HG03565 (cell line): ENCODE results near the gene SORBS1.

Experiments used
- ATAC-seq: cut with Tn5 transposase; IDR thresholded peaks from one replicate; pipeline ENCODE4 v1.9.1; 2021; ENCODE audit warnings: mild to moderate bottlenecking, moderate library complexity; ENCODE audit not compliant: unreplicated experiment

The SORBS1 gene

DNA sequence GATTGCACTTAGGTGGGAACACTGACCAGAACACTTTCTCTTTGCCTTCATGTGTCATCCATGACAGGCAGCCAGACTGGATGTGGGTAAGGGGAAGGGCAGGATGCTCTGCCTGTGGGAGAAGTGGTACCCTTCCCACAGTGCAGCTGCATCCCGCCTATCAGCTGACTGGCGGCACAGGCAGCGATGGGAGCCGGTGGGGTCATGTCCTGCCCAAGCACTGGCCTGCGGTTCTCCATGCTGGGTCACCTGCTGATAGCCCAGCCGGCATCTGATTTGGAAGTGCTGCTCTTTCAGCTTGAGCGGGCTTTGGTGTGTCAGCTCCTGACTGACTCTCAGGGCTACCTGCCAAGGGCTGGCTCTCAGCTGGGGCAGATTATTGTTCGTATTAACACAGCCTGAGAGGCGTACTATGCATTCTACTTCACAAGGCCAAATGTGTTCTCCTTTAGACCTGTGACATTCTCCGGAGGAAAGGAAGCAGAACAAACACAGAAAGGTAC, 165.2 kb downstream of the SORBS1 start:
- ATAC-seq = no peak

- ATAC-seq = peak; percentile 56
Observed at GRCh38 chr10:95394161-95394880, 166.8 kb downstream of the SORBS1 start.

DNA sequence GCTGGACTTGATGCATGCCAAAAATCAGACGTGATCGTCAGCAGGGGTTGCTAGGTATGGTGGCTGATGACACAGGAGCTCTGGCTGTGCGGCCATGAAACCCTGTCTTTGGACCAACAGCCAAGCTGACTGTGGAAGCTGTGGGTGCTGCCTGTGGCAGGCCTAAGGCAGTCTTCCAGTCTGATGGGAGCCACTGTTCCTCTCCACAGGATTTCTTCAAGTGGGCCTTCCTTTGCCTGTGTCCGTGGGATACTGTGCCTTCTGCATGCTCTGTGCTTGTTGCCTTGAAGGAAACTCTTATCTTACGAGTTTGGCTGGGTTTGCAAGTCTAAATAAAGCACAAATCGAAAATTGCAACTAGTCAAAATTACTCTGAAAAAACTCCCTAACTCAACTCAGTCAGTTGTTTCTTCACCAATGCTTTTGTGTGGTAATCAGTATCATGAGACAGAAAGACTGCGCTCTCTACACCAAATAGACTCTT, 168.4 kb downstream of the SORBS1 start:
- ATAC-seq = peak; percentile 35

GRCh38 chr10:95392217-95392584, 169.0 kb downstream of the SORBS1 start:
- no peak for ATAC-seq

GRCh38 chr10:95391581-95392216, 169.5 kb downstream of the SORBS1 start:
- ATAC-seq = no peak

DNA sequence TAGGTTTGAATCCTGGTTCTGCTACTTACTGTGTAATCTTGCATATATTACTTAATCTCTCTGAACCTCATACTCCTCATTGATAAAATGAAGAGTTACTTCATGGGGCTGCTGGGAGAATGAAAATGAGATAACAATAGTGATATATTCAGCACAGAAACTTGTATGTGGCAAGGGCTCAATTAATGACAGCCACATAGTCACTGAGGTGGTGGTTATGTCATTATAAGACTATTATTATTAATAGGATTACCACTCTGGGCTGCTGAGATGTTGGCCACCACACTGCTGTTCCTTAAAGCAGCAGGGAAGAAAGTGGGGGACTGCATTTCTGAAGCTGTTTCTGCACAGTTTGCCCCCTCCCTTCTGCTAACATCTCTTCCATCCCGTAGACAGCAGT, 170.0 kb downstream of the SORBS1 start:
- no peak for ATAC-seq

DNA sequence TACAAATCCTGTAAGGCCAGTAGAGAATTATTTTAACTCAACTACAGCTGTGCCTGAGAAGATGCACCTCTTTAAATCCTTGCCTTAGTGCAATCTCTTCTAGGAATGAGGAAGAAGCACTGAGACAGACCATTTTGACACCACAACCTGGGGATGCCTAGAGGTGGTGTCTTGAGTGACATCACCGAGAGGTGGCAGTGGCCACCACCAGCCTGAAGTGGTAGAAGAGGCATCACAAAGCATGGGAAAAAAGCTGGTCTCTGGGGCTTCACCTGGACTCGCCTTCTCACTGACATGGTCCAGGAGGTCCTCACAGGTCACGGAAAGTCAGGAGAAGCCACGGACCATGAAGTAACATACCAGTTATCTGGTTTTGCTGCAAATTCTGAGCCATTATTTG, 171.2 kb downstream of the SORBS1 start:
- no peak for ATAC-seq

DNA sequence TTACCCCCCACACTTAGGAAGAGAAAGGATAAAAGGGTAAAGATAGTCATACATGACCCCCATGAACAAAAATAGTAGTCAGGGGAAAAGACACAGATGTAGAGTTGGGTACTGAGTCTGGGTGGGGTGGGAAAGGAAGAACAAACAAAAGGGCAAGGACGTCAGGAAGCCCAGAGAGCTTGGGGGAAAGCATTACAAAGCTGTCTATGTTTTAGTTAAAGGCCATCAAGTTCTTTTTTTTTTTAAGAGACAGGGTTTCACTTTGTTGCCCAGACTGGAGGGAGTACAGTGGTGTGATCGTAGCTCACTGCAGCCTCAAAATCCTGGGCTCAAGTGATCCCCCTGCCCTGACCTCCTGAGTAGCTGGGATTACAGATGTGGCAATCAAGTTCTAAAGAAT, 172.0 kb downstream of the SORBS1 start:
- no peak for ATAC-seq

- no peak for ATAC-seq
Observed at GRCh38 chr10:95388539-95388938, 172.6 kb downstream of the SORBS1 start.

DNA sequence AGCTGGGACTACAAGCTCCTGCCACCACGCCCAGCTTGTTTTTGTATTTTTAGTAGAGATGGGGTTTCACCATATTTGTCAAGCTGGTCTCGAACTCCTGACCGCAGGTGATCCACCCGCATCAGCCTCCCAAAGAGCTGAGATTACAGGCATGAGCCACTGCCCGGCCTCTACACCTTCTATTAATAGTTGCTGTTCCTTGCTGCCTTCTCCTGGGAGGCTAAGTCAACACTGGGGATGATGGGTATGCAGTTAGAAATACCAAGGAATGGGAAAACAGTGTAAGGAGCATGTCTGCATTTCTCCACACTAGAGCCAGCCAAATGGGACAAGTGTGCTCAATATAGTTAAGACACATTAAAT, 173.1 kb downstream of the SORBS1 start:
- no peak for ATAC-seq

- peak; percentile 41 for ATAC-seq
Observed at GRCh38 chr10:95384011-95384704, 177.0 kb downstream of the SORBS1 start.

DNA sequence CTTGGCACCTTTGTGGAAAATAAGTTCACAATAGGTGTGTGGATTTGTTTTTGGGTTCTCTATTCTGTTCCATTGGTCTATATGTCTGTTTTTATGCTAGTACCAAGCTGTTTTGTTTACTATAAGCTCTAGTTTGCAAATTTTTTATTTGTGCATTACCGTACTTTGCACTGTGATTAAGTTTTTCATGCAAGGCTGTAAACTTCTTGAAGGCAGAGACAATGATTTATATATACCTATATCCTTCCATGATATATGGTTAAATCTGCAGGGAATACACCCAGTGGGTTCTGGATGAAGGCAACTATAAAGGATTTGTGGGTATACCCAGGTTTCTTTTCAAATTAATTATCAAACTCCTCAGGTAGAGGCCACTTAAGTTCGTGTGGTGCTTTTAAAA, 178.6 kb downstream of the SORBS1 start:
- ATAC-seq = no peak

GRCh38 chr10:95382174-95382573, 179.0 kb downstream of the SORBS1 start:
- no peak for ATAC-seq

DNA sequence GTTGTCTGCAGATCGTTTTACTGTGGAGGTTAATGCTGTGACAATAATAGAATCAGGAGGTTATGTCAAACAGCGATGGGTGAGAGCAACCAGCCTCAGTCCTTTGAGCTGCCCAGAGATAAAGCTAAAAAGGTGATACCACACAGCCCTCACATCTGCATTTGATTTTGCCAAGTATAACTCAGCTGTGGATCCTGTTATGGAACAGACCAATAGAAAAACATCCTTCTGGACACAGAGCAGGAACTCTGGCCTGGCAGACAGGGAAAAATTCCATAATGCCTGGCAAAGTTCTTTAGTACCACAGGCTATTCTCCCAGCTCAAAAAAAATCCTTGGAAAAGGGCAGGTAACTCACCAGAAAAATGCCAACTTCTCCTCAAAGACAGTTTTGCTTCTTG, 183.2 kb downstream of the SORBS1 start:
- no peak for ATAC-seq

GRCh38 chr10:95375418-95375817, 185.8 kb downstream of the SORBS1 start:
- no peak for ATAC-seq

- ATAC-seq = peak; percentile 97
Observed at GRCh38 chr10:95374597-95375209, 186.5 kb downstream of the SORBS1 start.

DNA sequence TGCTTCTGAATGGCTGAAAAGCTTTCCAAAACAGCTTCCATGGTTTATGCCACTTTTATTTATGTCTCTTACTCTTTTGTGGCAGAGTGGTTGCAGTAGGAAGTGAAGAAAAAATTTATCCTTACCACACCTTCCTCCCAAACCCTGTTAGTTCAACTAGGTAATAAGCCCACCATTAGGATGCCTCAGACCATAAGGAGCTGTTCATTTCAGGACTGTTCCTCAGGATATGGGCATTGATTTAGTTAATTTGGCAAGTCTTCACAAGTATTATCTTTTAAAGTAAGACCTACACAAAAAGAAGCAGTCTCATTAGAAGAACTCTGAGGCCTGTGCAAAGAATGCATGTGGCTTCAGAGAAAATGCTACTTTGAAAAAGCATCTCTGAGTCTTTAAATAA, 187.5 kb downstream of the SORBS1 start:
- ATAC-seq = no peak

DNA sequence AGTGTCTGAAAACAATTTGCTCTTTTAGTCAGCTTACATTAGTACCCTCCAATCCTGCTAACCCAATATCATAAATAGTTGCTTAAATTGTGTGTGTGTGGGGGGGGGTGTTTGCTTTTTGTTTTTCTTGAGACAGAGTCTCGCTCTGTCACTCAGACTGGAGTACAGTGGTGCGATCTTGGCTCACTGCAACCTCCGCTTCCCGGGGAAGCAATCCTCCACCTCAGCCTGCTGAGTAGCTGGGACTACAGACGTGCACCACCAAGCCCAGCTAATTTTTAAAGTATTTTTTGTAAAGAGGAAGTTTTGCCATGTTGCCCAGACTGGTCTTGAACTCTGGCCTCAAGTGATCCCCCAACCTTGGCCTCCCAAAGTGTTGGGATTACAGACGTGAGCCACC, 196.8 kb downstream of the SORBS1 start:
- no peak for ATAC-seq

DNA sequence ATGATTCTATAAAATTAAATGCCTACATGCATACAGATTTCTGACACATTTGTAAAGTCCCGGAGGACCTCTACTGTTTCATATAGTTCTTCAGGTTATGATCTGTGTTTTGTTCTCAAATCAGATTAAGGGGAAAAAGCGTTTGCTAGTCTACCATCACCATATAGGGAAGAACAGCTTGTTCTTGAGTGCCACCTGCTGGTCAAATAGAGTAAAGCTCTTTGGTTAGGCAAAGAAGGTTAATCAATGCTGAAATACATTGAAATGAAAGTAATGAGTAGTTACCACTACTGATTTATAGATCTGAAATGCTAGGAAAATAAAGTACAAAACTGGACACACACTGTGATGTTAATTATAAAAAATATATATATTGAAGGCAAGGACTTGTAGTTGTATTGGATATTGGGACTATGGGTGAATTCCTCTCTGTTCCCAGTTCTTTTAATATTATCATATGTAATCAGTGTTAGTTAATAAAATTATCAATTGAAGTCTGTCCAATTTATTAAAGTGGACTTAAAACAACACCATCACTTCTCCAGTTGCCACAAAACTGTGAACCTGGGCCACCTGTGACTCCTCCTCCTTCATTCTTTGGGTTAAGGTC, 197.8 kb downstream of the SORBS1 start:
- ATAC-seq = peak; percentile 66

DNA sequence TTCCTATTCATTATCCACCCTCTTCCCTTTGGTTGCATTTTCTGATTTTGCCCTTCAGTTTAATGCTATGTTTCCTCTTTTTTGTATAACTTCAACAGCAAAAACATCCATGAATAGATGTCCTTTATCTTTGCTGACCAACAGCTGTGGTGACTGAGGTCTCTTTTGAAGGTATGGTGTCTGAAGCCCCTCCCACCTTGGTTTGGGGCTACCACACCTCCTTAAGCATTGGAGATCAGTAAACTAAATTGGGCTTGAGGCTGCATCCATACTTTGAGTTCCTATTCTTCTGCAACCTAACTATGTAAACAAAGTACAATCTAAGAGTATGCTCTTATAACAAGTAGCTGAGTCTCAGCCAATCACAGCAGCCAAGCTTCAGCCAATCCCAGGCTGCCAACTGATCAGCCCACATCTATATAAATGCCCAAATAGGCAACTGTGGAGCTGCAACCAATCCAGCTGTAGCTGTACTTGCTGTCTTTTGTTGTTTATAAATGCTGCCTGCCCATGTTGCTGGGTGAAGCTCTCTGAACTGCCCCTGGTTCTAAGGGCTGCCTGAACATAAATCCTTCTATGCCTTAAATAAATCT, 201.0 kb downstream of the SORBS1 start:
- ATAC-seq = peak; percentile 46

DNA sequence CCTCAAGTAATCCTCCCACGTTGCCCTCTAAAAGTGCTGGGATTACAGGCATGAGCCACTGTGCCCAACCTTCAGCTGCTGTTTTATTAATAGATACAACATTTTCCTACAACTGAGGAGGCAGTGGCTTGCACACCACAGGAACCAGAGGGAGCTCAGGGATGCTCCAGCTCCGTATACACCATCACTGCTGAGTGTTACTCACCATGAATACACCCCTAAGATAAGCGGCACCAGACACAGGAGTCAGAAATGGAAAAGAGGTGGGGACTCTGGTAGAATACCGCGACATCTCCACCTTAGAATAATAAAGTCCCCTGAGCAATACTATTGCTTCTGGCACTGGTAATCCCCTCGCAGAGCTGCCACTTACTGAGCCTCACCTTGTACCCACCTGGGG, 201.7 kb downstream of the SORBS1 start:
- no peak for ATAC-seq
